Ascending aorta (tissue), 2 donors: ENCODE measurements around the gene SIGLEC8. TPM values are rescaled to one million over a fixed set of nuclear protein-coding genes. Genes with fewer than 3 reads are reported as not detected.

ENCODE experiments used
- DNase-seq, 2 donors: peaks; one replicate each; pipeline ENCODE4 v3.0.0-alpha.2; 2019; ENCODE audit warnings: low spot score in 2 of 2
- H3K27ac ChIP-seq, 2 donors: fragments of 200-600 bp; sonication (generic); one replicate each; pipeline ENCODE4 v1.5.1; 2016 to 2017; ENCODE audit warnings: mild to moderate bottlenecking in 1 of 2
- H3K27me3 ChIP-seq: fragments of 200-600 bp; sonication (generic); one replicate; pipeline ENCODE4 v1.5.1; 2017
- H3K36me3 ChIP-seq, 2 donors: fragments of 200-600 bp; sonication (generic); one replicate each; pipeline ENCODE4 v1.5.1; 2016
- H3K4me1 ChIP-seq, 2 donors: fragments of 200-600 bp; sonication (generic); one replicate each; pipeline ENCODE4 v1.5.1; 2016 to 2017; ENCODE audit warnings: mild to moderate bottlenecking in 1 of 2
- H3K4me3 ChIP-seq, 2 donors: fragments of 200-600 bp; sonication (generic); one replicate each; pipeline ENCODE4 v1.5.1; 2016 to 2017; ENCODE audit warnings: mild to moderate bottlenecking in 1 of 2
- H3K9me3 ChIP-seq, 2 donors: fragments of 200-600 bp; sonication (generic); one replicate each; pipeline ENCODE4 v1.5.1; 2016
- intact Hi-C: fragments of 100-400 bp; cut with DNase I; formaldehyde crosslinking; loops from one replicate; pipeline ENCODE4 v1.15.1; 2023
- total RNA-seq: library from RNA; depleted of rRNA; stranded (reverse); fragments of >200 nt; gene quantifications from one replicate; pipeline ENCODE4 v1.1.0, GENCODE V29; 2016
- TF ChIP-seq, protein P1 (sequence below), 3 experiments: fragments of 200-600 bp in 2 of 3; fragments of 450-650 bp in 1 of 3; sonication (generic) in 2 of 3; IDR thresholded peaks; one replicate each; pipeline ENCODE4 v1.5.1; 2016 to 2019; ENCODE audit warnings: antibody characterized with exemption in 3 of 3, mild to moderate bottlenecking in 1 of 3, moderate library complexity in 1 of 3

SIGLEC8 gene
- total RNA-seq, 1 donor from 2014 or later, result not detected

DNA sequence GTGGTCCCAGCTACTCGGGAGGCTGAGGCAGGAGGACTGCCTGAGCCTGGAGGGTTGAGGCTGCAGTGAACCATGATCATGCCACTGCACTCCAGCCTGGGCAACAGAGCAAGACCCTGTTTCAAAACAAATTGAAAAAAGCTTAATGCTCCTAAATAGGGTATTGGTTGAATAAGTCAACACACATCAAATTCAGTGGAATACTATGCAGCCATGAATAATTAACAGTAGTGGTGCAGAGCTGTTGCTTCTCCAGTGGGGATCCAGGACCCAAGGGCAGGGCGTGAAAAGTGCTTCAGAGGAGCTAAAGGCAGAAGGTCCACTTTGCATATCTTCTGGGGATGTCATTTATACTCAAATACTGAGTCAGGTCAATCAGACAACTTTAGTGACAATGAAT lies 18.2 kb downstream of the SIGLEC8 start:
- Histone ChIP-seq H3K27ac (no peak overlapping the region), H3K4me3 (no peak overlapping the region), H3K9me3 (no peaks in the 10 kb centered on the region), H3K4me1 (no peaks in the 10 kb centered on the region), H3K27me3 (no peaks in the 10 kb centered on the region), H3K36me3 (no peaks in the 10 kb centered on the region)
- peak in 1 of 2 donors; percentile 5 for DNase-seq
- intact Hi-C loops, result no loop called here
- TF ChIP-seq, protein P1, sequence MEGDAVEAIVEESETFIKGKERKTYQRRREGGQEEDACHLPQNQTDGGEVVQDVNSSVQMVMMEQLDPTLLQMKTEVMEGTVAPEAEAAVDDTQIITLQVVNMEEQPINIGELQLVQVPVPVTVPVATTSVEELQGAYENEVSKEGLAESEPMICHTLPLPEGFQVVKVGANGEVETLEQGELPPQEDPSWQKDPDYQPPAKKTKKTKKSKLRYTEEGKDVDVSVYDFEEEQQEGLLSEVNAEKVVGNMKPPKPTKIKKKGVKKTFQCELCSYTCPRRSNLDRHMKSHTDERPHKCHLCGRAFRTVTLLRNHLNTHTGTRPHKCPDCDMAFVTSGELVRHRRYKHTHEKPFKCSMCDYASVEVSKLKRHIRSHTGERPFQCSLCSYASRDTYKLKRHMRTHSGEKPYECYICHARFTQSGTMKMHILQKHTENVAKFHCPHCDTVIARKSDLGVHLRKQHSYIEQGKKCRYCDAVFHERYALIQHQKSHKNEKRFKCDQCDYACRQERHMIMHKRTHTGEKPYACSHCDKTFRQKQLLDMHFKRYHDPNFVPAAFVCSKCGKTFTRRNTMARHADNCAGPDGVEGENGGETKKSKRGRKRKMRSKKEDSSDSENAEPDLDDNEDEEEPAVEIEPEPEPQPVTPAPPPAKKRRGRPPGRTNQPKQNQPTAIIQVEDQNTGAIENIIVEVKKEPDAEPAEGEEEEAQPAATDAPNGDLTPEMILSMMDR (IDR thresholded peaks at IDR 0.05), result no peak

- TF ChIP-seq, protein P1 (IDR thresholded peaks at IDR 0.05), result peak in 1 of 3 experiments; percentile 34
- DNase-seq, result no peak
- Histone ChIP-seq H3K4me3 (no peak overlapping the region), H3K27me3 (no peaks in the 10 kb centered on the region), H3K4me1 (no peaks in the 10 kb centered on the region), H3K9me3 (no peaks in the 10 kb centered on the region), H3K36me3 (no peaks in the 10 kb centered on the region), H3K27ac (no peak overlapping the region)
- intact Hi-C loops, result loop anchor here (1.0 kb wide), 1 partner anchor 101 kb away; no protein-coding TSS in a partner anchor
Observed at GRCh38 chr19:51439021-51439465, 19.2 kb downstream of the SIGLEC8 start.

- Histone ChIP-seq H3K27ac (no peak overlapping the region), H3K27me3 (no peaks in the 10 kb centered on the region), H3K9me3 (no peaks in the 10 kb centered on the region), H3K4me3 (no peak overlapping the region), H3K4me1 (no peaks in the 10 kb centered on the region), H3K36me3 (no peaks in the 10 kb centered on the region)
- TF ChIP-seq, protein P1 (IDR thresholded peaks at IDR 0.05), result no peak
- intact Hi-C loops, result no loop called here
- DNase-seq, result no peak
Observed at GRCh38 chr19:51434456-51434855, 23.8 kb downstream of the SIGLEC8 start.

DNA sequence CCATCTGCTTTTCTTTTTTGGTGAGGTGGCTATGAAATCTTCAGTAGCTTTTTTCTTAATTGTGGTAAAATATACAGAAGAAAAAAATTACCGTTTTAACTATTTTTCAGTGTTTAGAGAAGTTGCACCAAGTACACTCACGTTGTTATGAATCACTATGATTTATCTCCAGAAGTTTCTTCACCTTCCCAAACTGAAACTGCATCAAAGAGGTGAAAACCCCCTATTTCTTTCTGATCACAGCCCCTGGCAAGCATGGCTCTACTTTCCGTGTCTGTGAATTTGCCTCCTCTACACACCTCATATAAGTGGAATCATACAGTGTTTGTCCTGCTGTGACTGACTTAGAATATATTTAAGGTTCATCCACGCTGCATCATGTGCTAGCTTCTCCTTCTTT lies 25.2 kb downstream of the SIGLEC8 start:
- DNase-seq, result no peak
- H3K36me3 ChIP-seq, result no peaks in the 10 kb centered on the region
- TF ChIP-seq, protein P1 (IDR thresholded peaks at IDR 0.05), result no peak
- no peaks in the 10 kb centered on the region for H3K4me1 ChIP-seq
- no peak overlapping the region for H3K4me3 ChIP-seq
- no peaks in the 10 kb centered on the region for H3K9me3 ChIP-seq
- H3K27ac ChIP-seq, result no peak overlapping the region
- intact Hi-C loops, result no loop called here
- no peaks in the 10 kb centered on the region for H3K27me3 ChIP-seq

DNA sequence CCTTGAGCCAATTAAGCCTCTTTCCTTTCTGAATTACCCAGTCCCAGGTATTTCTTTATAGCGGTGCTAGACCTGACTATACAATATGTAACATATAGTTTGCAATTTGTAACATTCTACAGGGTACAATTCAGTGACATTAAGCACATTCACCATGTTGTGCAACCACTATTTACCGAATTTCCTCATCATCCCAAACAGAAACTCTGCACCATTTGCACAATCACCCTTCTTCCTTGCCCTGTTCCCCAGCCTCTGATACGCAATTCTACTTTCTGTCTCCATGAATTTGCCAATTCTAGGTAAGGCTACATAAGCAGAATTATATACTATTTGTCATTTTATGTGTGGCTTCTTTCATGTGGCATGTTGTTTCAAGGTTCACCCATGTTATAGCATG lies 27.1 kb downstream of the SIGLEC8 start:
- H3K36me3 ChIP-seq, result no peaks in the 10 kb centered on the region
- no peaks in the 10 kb centered on the region for H3K4me1 ChIP-seq
- intact Hi-C loops, result no loop called here
- DNase-seq, result no peak
- no peak overlapping the region for H3K4me3 ChIP-seq
- no peak overlapping the region for H3K27ac ChIP-seq
- TF ChIP-seq, protein P1 (IDR thresholded peaks at IDR 0.05), result no peak
- no peaks in the 10 kb centered on the region for H3K27me3 ChIP-seq
- H3K9me3 ChIP-seq, result no peaks in the 10 kb centered on the region

DNA sequence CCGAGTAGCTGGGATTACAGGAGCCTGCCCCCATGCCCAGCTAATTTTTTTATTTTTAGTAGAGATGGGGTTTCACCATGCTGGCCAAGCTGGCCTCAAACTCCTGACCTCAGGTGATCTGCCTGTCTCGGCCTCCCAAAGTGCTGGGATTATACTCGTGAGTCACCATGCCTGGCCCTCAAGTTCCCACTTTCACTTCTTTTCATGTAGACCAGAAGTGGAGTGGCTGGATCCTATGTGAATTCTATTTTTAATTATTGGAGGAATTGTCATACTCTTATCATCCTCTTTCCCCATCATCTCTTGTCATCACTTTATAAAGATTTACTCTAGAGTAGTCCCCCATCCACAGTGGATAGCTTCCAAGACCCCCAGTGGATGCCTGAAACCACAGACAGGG lies 28.0 kb downstream of the SIGLEC8 start:
- intact Hi-C loops, result no loop called here
- Histone ChIP-seq H3K9me3 (no peaks in the 10 kb centered on the region), H3K4me3 (no peak overlapping the region), H3K36me3 (no peaks in the 10 kb centered on the region), H3K27me3 (no peaks in the 10 kb centered on the region), H3K27ac (no peak overlapping the region), H3K4me1 (no peaks in the 10 kb centered on the region)
- TF ChIP-seq, protein P1 (IDR thresholded peaks at IDR 0.05), result no peak
- no peak for DNase-seq
